ENCODE measurements around the gene RALGAPB. TPM values are rescaled to one million over a fixed set of nuclear protein-coding genes. Genes with fewer than 3 reads are reported as not detected.
"Not testable (repeated sequence)": the region's sequence is repeated elsewhere in the genome, so short reads cannot be mapped to it uniquely, and the experiment has no call there.

Gene RALGAPB
- total and polyA plus RNA-seq, 9 donors, result 16.4 to 23.6 (median 18.1) TPM

- H3K9me3 ChIP-seq (replicated peaks; ENCODE audit: control insufficient read depth, low read depth, low read length), result no peaks in the 10 kb centered on the region
Observed at GRCh38 chr20:38485041-38485440, 12.4 kb downstream of the RALGAPB start.

DNA sequence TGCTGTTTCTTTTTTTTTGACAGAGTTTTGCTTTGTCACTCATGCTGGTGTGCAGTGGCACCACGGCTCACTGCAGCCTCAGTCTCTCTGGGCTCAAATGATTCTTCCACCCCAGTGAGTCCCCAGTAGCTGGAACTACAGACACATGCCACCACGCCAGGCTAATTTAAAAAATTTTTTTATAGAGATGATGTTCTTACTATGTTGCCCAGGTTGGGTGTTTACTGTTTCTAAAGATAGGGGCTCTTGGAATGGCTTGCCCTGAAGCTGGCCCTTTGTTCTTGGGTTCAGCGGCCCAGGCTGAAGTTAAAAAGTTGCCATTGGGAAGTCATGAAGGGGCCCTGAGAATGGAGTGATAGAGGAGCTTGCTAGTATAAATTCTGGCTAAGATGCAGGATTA is 16.5 kb downstream of the RALGAPB start:
- H3K27me3 ChIP-seq (ENCODE audit: control insufficient read depth, insufficient read depth, low read length), result no peaks in the 10 kb centered on the region
- peaks cover 25% of the 10 kb centered on the region for H3K36me3 ChIP-seq (ENCODE audit: control insufficient read depth, insufficient read depth, low read length)
- no peak for DNase-seq
- WGBS (ENCODE audit: insufficient coverage), result 100% methylated on average over 1 of the region's 3 CpGs
- no peak overlapping the region for H3K4me3 ChIP-seq (ENCODE audit: low read length)
- no peaks in the 10 kb centered on the region for H3K9me3 ChIP-seq (replicated peaks; ENCODE audit: control insufficient read depth, low read depth, low read length)
- H3K4me1 ChIP-seq (ENCODE audit: control insufficient read depth, insufficient read depth, low read length), result no peaks in the 10 kb centered on the region
- no peak overlapping the region for H3K27ac ChIP-seq (ENCODE audit: low read length)

More at GRCh38 chr20:38485041-38485440, 12.4 kb downstream of the RALGAPB start:
- Histone ChIP-seq H3K27me3 (ENCODE audit: control insufficient read depth, insufficient read depth, low read length) (no peaks in the 10 kb centered on the region), H3K4me1 (ENCODE audit: control insufficient read depth, insufficient read depth, low read length) (no peaks in the 10 kb centered on the region), H3K36me3 (ENCODE audit: control insufficient read depth, insufficient read depth, low read length) (peaks cover 17% of the 10 kb centered on the region), H3K27ac (ENCODE audit: low read length) (no peak overlapping the region), H3K4me3 (ENCODE audit: low read length) (no peak overlapping the region)
- DNase-seq, result no peak

- peaks cover 56% of the 10 kb centered on the region for H3K36me3 ChIP-seq (ENCODE audit: control insufficient read depth, insufficient read depth, low read length)
- 78% methylated on average over 3 of the region's 8 CpGs for WGBS (ENCODE audit: insufficient coverage)
Observed at GRCh38 chr20:38497246-38497935, 24.7 kb downstream of the RALGAPB start.

DNA sequence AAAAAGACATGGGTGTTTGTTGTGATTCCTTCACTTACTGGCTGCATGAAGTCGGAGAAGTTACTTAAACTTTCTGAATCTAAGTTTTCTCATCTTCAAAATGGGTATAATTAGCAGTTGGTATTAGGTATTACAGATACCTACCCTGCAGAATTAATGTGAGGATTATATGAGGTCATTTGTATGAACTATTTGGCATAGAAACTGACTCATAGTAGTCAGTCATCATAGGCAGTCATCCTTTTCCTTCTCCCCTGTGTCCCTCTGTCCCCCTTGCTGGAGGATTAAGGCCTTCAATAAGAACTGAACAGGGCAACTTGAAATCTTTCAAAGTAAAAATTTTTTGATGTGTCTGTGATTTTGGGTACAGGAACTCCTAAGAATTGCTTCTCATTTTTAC is 26.3 kb downstream of the RALGAPB start:
- no peak overlapping the region for H3K27ac ChIP-seq (ENCODE audit: low read length)

More at GRCh38 chr20:38497246-38497935, 24.7 kb downstream of the RALGAPB start:
- H3K27me3 ChIP-seq (ENCODE audit: control insufficient read depth, insufficient read depth, low read length), result no peaks in the 10 kb centered on the region
- no peak overlapping the region for H3K4me3 ChIP-seq (ENCODE audit: low read length)
- no peaks in the 10 kb centered on the region for H3K4me1 ChIP-seq (ENCODE audit: control insufficient read depth, insufficient read depth, low read length)
- H3K27ac ChIP-seq (ENCODE audit: low read length), result no peak overlapping the region
- no peaks in the 10 kb centered on the region for H3K9me3 ChIP-seq (replicated peaks; ENCODE audit: control insufficient read depth, low read depth, low read length)
- no peak for DNase-seq

GRCh38 chr20:38499366-38499765 is 26.7 kb downstream of the RALGAPB start:
- Histone ChIP-seq H3K36me3 (ENCODE audit: control insufficient read depth, insufficient read depth, low read length) (peaks cover 57% of the 10 kb centered on the region), H3K27me3 (ENCODE audit: control insufficient read depth, insufficient read depth, low read length) (no peaks in the 10 kb centered on the region), H3K4me3 (ENCODE audit: low read length) (no peak overlapping the region), H3K27ac (ENCODE audit: low read length) (no peak overlapping the region), H3K9me3 (replicated peaks; ENCODE audit: control insufficient read depth, low read depth, low read length) (no peaks in the 10 kb centered on the region), H3K4me1 (ENCODE audit: control insufficient read depth, insufficient read depth, low read length) (no peaks in the 10 kb centered on the region)
- no CpG with 5 or more reads among the region's 1 CpG for whole genome bisulfite sequencing (ENCODE audit: insufficient coverage)
- no peak for DNase-seq

More for the DNA sequence above, 26.3 kb downstream of the RALGAPB start:
- H3K4me3 ChIP-seq (ENCODE audit: low read length), result no peak overlapping the region
- DNase-seq, result no peak
- no CpG with 5 or more reads among the region's 1 CpG for WGBS (ENCODE audit: insufficient coverage)
- H3K4me1 ChIP-seq (ENCODE audit: control insufficient read depth, insufficient read depth, low read length), result no peaks in the 10 kb centered on the region
- H3K27me3 ChIP-seq (ENCODE audit: control insufficient read depth, insufficient read depth, low read length), result no peaks in the 10 kb centered on the region
- H3K9me3 ChIP-seq (replicated peaks; ENCODE audit: control insufficient read depth, low read depth, low read length), result no peaks in the 10 kb centered on the region
- peaks cover 58% of the 10 kb centered on the region for H3K36me3 ChIP-seq (ENCODE audit: control insufficient read depth, insufficient read depth, low read length)

DNA sequence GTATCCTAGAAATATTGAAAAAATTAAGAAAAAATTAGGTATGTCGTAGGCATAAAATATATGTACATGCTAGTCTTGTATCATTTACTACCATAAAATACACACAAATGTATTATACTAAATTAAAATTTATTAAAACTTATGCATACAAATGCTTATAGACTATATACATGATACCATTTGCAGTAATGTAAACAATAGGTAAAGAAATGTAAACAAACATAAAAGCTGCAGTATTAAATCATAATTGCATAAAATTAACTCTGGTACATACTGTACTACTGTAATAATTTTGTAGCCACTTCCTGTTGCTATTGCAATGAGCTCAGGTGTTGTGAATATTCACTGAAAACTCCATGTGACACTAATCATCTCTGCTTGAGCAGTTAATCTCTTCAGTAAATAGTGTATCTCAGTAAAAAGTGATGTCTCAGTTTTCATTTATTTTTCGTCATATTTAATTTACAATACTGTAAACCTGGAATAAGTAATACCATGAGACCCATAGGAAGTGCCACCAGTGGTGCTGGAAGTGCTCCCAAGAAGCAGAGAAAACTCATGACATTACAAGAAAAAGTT is 29.3 kb downstream of the RALGAPB start:
- H3K27me3 ChIP-seq (ENCODE audit: control insufficient read depth, insufficient read depth, low read length), result no peaks in the 10 kb centered on the region
- H3K36me3 ChIP-seq (ENCODE audit: control insufficient read depth, insufficient read depth, low read length), result peaks cover 46% of the 10 kb centered on the region
- WGBS (ENCODE audit: insufficient coverage), result no CpG with 5 or more reads among the region's 2 CpGs
- no peaks in the 10 kb centered on the region for H3K4me1 ChIP-seq (ENCODE audit: control insufficient read depth, insufficient read depth, low read length)
- no peak for DNase-seq
- H3K9me3 ChIP-seq (replicated peaks; ENCODE audit: control insufficient read depth, low read depth, low read length), result no peaks in the 10 kb centered on the region
- no peak overlapping the region for H3K4me3 ChIP-seq (ENCODE audit: low read length)
- no peak overlapping the region for H3K27ac ChIP-seq (ENCODE audit: low read length)

DNA sequence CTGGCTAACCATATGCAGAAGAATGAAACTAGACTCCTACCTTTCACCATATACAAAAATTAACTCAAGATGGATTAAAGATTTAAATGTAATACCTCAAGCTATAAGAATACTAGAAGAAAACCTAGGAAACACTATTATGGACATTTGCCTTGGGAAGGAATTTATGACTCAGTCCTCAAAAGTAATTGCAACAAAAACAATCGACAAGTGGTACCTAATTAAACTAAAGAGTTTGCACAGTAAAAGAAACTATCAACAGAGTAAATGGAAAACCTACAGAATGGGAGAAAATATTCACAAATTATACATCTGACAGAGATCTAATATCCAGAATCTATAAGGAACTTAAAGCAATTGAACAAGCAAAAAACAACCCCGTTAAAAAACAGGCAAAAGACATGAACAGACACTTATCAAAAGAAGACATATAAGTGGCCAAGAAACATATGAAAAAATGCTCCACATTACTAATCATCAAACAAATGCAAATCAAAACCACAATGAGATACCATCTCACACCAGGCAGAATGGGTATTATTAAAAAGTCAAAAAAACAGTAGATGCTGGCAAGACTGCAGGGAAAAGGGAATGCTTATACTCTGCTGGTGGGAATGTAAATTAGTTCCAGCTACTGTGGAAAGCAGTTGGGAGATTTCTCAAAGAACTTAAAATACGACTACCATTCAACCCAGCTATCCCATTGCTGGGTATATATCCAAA is 31.9 kb downstream of the RALGAPB start:
- no peak overlapping the region for H3K27ac ChIP-seq (ENCODE audit: low read length)
- no peaks in the 10 kb centered on the region for H3K9me3 ChIP-seq (replicated peaks; ENCODE audit: control insufficient read depth, low read depth, low read length)
- H3K4me1 ChIP-seq (ENCODE audit: control insufficient read depth, insufficient read depth, low read length), result no peaks in the 10 kb centered on the region
- H3K27me3 ChIP-seq (ENCODE audit: control insufficient read depth, insufficient read depth, low read length), result no peaks in the 10 kb centered on the region
- no peak overlapping the region for H3K4me3 ChIP-seq (ENCODE audit: low read length)
- no CpG with 5 or more reads among the region's 3 CpGs for WGBS (ENCODE audit: insufficient coverage)
- DNase-seq, result no peak
- H3K36me3 ChIP-seq (ENCODE audit: control insufficient read depth, insufficient read depth, low read length), result peaks cover 41% of the 10 kb centered on the region

DNA sequence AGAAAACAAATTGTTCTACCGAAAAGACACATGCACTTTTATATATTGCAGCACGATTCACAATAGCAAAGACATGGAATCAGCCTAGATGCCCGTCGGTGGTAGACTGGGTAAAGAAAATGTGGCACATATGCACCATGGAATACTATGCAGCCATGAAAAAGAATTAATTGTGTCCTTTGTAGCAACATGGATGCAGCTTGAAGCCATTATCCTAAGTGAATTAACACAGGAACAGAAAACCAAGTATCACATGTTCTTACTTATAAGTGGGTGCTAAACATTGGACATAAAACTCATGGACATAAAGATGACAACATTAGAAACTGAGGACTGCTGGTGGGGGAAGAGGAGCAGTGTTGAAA is 32.4 kb downstream of the RALGAPB start:
- no peak for DNase-seq
- Histone ChIP-seq H3K36me3 (ENCODE audit: control insufficient read depth, insufficient read depth, low read length) (peaks cover 41% of the 10 kb centered on the region), H3K4me1 (ENCODE audit: control insufficient read depth, insufficient read depth, low read length) (no peaks in the 10 kb centered on the region), H3K27ac (ENCODE audit: low read length) (no peak overlapping the region), H3K9me3 (replicated peaks; ENCODE audit: control insufficient read depth, low read depth, low read length) (no peaks in the 10 kb centered on the region), H3K27me3 (ENCODE audit: control insufficient read depth, insufficient read depth, low read length) (no peaks in the 10 kb centered on the region), H3K4me3 (ENCODE audit: low read length) (no peak overlapping the region)
- 100% methylated on average over 2 of the region's 4 CpGs for WGBS (ENCODE audit: insufficient coverage)

GRCh38 chr20:38511726-38512125 is 39.1 kb downstream of the RALGAPB start:
- not testable (repeated sequence) for H3K27me3 ChIP-seq (ENCODE audit: control insufficient read depth, insufficient read depth, low read length); DNase-seq; H3K9me3 ChIP-seq (replicated peaks; ENCODE audit: control insufficient read depth, low read depth, low read length); H3K4me3 ChIP-seq (ENCODE audit: low read length); H3K27ac ChIP-seq (ENCODE audit: low read length); H3K4me1 ChIP-seq (ENCODE audit: control insufficient read depth, insufficient read depth, low read length)
- peaks cover 19% of the 10 kb centered on the region for H3K36me3 ChIP-seq (ENCODE audit: control insufficient read depth, insufficient read depth, low read length)
- 97% methylated on average over 8 of the region's 19 CpGs for WGBS (ENCODE audit: insufficient coverage)

DNA sequence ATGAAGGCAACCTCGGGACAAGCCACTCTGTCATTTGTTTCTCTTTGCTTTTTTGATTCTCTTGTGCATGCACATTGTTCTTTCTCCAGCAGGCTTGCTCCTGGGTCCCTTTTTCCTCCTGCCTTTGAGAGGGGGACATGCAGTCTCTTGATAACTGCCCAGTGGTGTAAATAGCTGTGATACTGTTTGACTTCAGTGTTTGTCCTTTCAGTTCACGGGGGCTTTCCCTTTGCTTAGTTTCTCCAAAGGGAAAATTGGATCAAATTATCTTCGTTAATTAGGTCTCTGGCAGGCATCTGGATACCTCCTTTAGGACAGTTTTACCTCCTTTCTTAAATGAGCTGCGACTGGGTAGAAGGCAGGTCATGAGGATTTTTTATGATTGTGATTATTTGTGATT is 41.5 kb downstream of the RALGAPB start:
- DNase-seq, result no peak
- Histone ChIP-seq H3K4me1 (ENCODE audit: control insufficient read depth, insufficient read depth, low read length) (no peaks in the 10 kb centered on the region), H3K4me3 (ENCODE audit: low read length) (no peak overlapping the region), H3K9me3 (replicated peaks; ENCODE audit: control insufficient read depth, low read depth, low read length) (no peaks in the 10 kb centered on the region), H3K27ac (ENCODE audit: low read length) (no peak overlapping the region), H3K27me3 (ENCODE audit: control insufficient read depth, insufficient read depth, low read length) (no peaks in the 10 kb centered on the region), H3K36me3 (ENCODE audit: control insufficient read depth, insufficient read depth, low read length) (peaks cover 20% of the 10 kb centered on the region)
- WGBS (ENCODE audit: insufficient coverage), result 80% methylated on average over 2 of the region's 4 CpGs

All from muscle of leg (tissue), 11 donors.